ENCODE measurements around the gene MAP2K3. TPM values are rescaled to one million over a fixed set of nuclear protein-coding genes. Genes with fewer than 3 reads are reported as not detected.

MAP2K3 gene
- polyA plus RNA-seq, 1 experiment: 41.8 TPM

GRCh38 chr17:21292867-21293830 lies 8.6 kb downstream of the MAP2K3 start:
- ChIA-PET CTCF (interaction anchor here (0.6 kb wide), 1 partner anchor 1360 kb away, joined by 3 read pairs; no protein-coding TSS in a partner anchor), POLR2A (no interaction called here)
- no peak for DNase-seq (ENCODE audit: low read depth)
- no peak for TF ChIP-seq CTCF (IDR thresholded peaks at IDR 0.05; ENCODE audit: insufficient read depth, low read depth, low read length)
- Histone ChIP-seq H3K4me3 (ENCODE audit: low read depth, low read length) (no peak overlapping the region), H3K36me3 (ENCODE audit: control insufficient read depth, insufficient read depth, low read length) (peaks cover 14% of the 10 kb centered on the region), H3K27me3 (ENCODE audit: control insufficient read depth, insufficient read depth, low read length) (no peaks in the 10 kb centered on the region)

GRCh38 chr17:21293831-21294210 lies 9.3 kb downstream of the MAP2K3 start:
- ChIA-PET CTCF (no interaction called here), POLR2A (no interaction called here)
- no peak for DNase-seq (ENCODE audit: low read depth)
- Histone ChIP-seq H3K4me3 (ENCODE audit: low read depth, low read length) (no peak overlapping the region), H3K27me3 (ENCODE audit: control insufficient read depth, insufficient read depth, low read length) (no peaks in the 10 kb centered on the region), H3K36me3 (ENCODE audit: control insufficient read depth, insufficient read depth, low read length) (peaks cover 18% of the 10 kb centered on the region)
- TF ChIP-seq CTCF (IDR thresholded peaks at IDR 0.05; ENCODE audit: insufficient read depth, low read depth, low read length): no peak

GRCh38 chr17:21294321-21295035 lies 10.0 kb downstream of the MAP2K3 start:
- Histone ChIP-seq H3K27me3 (ENCODE audit: control insufficient read depth, insufficient read depth, low read length) (no peaks in the 10 kb centered on the region), H3K4me3 (ENCODE audit: low read depth, low read length) (no peak overlapping the region), H3K36me3 (ENCODE audit: control insufficient read depth, insufficient read depth, low read length) (peaks cover 21% of the 10 kb centered on the region)
- POLR2A ChIA-PET: no interaction called here
- no peak for TF ChIP-seq CTCF (IDR thresholded peaks at IDR 0.05; ENCODE audit: insufficient read depth, low read depth, low read length)
- no peak for DNase-seq (ENCODE audit: low read depth)
- CTCF ChIA-PET: interaction anchor here (2.4 kb wide), 1 partner anchor 15 kb away, joined by 7 read pairs; no protein-coding TSS in a partner anchor

GRCh38 chr17:21295036-21295952 lies 10.8 kb downstream of the MAP2K3 start:
- DNase-seq (ENCODE audit: low read depth): no peak
- H3K4me3 ChIP-seq (ENCODE audit: low read depth, low read length): no peak overlapping the region
- TF ChIP-seq CTCF (IDR thresholded peaks at IDR 0.05; ENCODE audit: insufficient read depth, low read depth, low read length): no peak
- H3K36me3 ChIP-seq (ENCODE audit: control insufficient read depth, insufficient read depth, low read length): peaks cover 25% of the 10 kb centered on the region
- no peaks in the 10 kb centered on the region for H3K27me3 ChIP-seq (ENCODE audit: control insufficient read depth, insufficient read depth, low read length)
- CTCF ChIA-PET: interaction anchor here (2.4 kb wide), 1 partner anchor 16 kb away, joined by 7 read pairs; no protein-coding TSS in a partner anchor
- POLR2A ChIA-PET: no interaction called here
